Fibroblast of skin of right biceps (primary cell): ENCODE results near the gene FCN2.

Experiments
- DNase-seq: peaks from one replicate; pipeline ENCODE4 v3.0.0-alpha.2; 2013

FCN2 gene

DNA sequence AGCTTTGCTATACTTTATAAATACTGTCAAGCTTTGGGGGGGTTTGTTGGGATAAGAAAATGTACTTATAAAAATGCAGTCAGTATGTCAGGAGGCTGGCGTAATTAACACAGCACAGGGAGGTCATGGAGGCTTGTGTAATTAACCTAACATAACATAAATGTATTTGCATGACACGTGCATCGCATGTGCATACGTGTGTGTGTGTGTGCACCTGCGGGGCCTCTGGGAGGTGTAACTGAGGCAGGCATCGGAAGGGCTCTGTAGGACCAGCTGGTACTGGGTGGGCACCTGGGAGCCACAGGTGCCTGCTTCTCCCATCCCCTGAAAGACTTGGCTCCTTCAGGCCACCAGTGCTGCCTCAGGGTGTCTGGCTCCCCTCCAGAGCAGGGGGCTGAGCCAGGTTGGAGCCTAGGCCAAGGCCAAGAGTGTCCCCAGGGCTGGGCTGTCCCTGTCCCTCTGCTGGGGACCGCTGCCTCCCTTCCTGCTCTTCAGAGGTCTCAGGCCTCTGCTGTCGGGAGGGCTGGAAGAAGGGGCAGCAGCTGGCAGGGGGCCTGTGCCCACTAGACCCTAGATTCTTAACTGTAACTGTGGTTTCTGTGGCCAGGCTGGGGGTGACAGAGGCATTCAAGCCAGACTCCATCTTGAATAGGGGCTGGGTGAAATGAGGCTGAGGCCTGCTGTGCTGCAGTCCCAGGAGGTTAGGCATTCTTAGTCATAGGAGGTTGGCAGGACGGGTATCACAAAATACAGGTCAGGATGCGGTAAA, 9.0 kb downstream of the FCN2 start:
- DNase-seq: no peak

DNA sequence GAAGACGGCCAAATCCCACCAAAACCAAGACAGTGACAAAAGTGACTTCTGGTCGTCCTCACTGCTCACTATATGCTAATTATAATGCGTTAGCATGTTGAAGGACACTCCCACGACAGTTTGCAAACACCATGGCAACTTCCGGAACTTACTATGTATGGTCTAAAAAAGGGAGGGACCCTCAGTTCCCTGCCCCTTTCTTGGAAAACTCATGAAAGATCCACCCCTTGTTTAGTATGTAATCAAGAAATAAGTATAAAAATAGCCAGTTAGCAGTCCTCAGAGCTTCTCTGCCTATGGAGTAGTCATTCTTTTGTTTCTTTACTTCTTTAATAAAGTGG, 9.5 kb downstream of the FCN2 start:
- no peak for DNase-seq

DNA sequence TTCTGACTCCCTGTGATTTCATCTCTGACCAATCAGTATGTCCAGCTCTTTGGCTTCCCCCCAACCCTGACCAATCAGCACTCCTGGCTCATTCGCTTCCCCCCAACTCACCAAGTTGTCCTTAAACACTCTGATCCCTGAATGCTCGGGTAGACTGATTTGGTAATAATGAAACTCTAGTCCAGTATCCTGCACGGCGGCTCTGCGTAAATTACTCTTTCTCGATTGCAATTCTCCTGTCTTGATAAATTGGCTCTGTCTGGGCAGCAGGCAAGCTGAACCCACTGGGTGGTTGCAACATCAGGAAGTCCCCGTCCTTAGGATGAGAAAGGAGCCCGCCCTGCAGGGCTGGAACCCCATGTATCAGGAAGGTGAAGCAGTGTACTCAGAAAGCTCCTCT, 10.4 kb downstream of the FCN2 start:
- DNase-seq: no peak

DNA sequence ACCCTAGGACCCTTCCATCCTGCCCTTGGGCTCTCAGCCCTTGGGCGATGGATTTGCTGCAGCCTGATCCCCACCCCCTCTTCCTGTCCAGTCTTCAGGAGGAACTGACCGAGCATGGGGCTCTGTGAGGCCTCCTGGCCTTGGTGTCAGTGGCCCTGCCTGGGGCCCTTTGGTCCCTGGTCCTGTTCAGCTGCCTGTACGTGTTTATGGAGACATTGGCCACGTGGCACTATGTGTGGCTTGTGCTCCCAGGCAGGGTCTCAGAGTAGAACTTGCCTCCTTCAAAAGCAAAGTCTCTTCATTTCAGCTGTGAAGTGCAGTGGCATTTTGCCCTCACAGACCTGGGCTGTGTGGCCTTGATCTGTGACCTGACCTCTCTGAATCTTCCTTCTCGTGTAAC, 11.1 kb downstream of the FCN2 start:
- DNase-seq: no peak

DNA sequence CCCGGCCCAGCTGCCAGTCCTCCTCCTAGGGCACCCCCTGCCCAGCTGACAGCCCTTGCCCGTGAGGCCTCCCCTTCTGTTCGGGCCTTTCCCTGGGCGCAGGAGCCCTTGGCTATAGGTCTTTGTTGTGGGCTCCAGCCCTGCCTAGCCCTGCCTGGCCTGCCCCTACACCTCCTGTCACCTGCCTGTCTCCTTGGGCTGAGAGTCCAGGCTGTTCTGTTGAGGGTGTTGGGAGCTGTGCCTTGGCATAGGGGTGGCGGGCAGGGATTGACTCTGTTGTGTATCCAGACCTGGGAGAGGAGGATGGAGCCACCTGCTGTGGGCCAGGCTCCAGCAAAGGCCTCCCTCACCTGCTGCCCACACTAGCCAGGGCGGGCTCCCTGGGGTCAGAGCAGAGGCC, 11.6 kb downstream of the FCN2 start:
- no peak for DNase-seq

DNA sequence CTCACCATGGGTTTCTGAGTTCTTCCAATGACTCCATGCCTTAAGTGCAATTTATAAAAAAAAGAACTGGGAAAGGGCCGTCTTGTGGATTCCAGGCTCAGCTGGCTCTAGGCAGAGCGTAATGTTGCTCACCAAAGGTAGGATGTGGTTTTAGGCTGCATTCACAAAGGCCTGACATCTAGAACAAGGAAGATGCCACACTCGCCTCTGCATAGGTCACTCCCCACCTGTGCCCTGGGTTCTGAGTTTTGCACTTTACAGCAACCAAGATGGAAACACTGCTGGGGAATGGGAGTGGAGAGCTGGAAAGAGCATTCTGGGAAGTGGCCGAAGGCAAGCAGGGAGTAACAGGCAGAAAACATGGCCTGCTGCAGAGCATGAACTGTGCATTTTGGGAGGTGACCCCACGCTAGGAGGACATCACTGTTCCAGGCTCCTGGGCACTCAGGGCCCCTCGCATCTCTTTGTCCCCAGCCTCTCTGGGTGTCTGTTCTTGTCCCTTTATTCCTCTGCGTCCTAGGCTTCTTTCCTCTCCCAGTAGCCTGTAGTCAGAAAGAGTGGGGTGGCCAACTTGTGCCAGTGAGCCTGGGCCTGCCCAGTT, 12.3 kb downstream of the FCN2 start:
- DNase-seq: no peak

DNA sequence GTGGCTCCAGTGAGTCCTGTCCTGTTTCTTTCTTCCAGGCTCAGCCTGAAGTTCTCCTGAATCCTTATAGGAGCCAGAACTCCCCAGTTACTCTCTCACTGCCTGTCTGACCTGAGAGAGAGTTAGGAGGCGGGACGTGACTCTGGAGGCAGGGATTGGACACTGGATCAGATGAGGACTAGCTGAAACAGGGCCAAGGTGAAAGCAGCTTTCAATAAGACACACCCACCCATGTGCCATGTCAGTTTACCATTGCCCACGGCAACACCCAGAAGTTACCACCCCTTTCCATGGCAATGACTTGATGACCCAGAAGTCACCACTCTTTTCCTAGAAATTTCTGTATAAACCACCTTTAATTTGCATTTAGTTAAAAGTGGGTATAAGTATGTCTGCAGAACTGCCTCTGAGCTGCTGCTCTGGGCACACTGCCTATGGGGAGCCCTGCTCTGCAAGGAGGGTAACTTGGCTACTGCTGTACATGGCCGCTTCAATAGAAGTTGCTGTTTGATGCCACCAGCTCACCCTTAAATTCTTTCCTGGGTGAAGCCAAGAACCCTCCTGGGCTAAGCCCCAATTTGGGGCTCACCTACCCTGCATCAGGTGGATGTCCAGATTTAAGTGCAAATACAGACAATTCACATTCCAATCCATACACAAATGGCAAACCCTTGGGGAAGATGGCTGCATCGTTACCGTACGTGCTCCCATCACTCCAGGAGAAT, 13.7 kb downstream of the FCN2 start:
- no peak for DNase-seq

DNA sequence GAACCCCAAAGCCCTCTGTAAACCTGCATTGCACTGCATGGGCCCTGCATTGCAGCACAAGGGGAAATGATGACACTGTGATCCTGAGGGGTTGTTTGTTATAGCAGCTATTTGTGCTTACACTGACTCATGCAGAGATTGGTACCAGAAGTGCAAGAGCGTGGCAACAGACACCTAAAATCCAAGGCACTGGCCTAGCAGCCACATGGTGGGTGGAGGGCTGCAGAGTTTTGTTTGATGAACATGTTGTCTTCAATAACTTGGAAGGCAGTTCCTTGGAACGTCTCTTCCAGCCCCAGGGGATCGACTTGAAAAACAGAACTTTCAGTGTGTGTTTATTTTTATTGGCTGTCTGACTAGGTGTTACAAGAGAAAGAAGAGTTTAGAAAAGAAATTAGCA, 14.5 kb downstream of the FCN2 start:
- DNase-seq: no peak

DNA sequence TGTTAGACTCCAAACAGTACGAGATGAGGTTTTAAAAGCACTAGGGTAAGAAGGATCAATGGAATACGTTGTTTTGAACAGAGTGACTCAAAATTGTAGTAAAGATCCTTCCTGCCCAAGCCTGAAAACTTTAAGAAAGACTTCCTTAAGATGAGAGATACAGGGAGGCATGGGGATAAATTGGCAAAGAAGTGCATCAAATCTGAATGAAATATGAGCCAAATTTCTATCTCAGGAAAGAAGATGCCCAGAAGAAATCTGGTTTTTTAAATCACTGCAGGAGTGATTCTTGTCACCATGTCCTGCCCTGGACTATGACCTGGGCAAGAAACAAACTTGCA, 14.9 kb downstream of the FCN2 start:
- no peak for DNase-seq

DNA sequence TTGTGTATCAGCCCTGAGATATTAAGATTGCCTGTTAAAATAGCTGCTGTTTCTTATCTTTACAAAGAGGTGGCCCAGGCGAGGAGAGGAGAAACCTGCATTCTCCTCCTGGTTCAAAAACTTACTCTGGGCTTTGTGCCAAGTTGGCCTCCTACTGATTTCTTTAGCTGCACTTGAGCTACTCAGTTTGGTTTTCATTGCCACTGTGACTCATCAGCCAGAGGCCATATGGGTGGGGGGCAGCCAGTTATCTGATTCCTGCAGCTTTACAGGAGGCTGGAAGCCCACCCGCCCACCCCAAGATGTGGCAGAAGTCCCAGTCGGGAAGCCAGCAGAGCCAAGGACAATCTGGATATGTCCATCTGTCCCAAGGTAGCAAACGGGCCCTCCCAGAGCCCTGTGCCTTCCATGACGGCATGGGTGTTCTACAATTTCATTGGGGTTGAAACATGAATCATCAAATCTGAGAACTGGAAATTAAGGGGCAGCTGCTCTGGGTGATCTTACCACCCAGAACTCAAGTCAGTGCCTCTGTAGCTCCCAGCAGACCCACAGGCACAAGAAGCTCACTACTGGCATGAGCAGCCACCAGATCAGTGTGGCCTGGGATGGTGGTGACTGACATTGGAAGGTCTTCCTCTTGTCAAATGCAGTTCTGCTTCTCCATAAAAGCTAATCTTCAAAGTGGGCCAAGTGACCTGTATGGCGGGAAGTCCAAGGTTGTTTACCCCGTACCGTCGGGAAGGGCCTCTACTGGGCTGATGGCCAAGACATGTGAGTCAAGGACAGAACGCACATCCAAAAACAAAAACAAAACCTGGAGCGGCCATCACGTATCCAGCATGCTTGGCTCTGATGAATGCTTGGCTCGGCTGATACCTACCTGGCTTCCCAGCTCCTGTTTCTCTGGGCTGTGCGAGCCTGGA, 15.6 kb downstream of the FCN2 start:
- peak; percentile 83 for DNase-seq

DNA sequence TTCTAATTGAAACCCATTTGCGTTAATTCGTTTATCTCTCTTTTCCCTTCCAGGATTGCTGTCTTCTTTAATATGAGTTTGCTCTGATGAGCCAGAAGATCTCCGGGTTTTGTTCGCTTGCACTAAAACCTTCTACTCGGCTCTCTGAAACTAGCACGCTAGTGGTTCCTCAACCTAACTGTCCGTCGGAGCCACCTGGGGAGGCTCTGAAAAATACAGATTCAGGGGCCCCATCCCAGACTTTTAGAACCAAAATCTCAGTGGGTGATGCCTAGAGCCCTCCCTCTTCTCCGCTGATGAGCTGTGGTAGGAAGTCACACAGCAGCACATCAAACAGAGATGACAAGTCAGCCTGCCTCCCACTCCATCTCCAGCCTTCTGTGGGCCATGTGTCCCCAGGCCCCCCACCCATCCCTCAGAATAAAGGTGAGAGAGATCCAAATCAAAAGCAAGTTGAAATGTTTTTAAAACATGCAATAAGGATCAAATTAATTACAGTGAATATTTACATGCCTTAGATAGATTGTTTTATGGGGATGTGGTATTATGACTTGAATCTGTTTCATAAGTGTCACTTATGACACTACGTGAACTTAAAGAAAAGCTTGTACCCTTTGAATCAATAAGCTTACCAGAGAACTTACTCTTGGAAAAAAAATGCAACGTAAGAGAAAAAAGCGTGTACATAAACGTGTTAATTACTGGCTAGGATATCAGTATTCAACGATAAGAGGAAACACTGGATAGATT, 16.4 kb downstream of the FCN2 start:
- DNase-seq: no peak

DNA sequence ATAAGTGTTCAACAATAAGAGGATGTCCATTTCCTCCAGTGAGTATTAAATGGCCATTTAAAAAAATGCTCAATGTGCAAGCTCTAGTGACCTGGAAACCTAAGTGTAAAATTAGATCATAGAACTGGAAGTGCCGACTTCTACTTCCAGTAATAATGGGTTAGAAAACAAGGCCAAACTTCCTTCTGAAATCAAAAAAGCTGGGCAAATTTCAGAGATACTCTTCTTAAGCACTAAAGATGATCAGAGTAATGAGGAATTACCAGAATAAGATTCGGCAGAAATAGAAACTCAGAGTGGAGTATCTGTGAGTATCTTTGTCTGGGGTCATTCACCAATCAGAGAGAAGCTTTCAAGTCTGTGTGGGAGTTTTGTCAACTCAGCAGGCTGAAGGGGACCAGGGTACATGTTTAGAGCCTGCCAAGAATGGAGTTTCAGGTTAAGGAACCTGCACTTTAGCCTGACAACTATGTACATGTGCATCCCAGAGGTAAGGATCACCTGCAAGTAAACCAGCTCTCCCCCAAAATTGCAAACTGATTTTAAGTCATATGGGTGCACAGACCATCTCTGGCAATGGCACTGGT, 17.1 kb downstream of the FCN2 start:
- DNase-seq: no peak

DNA sequence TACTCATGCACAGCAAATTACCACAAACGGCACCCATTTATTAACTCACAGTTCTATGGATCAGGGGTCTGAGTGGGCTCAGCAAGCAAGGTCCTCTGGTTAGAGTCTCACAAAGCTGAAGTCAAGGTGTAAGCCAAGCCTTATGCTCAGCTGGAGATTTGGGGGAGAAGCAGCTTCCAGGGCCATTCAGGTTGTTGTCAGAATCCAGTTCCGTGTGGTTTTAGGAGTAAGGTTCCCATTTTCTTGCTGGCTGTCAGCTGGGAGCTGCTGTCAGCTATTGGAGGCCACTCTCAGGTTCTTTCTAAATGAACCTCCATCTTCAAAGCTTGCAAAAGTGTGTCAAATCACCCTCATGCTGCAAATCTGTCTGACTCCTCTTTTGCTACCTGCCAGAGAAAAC, 17.7 kb downstream of the FCN2 start:
- no peak for DNase-seq

DNA sequence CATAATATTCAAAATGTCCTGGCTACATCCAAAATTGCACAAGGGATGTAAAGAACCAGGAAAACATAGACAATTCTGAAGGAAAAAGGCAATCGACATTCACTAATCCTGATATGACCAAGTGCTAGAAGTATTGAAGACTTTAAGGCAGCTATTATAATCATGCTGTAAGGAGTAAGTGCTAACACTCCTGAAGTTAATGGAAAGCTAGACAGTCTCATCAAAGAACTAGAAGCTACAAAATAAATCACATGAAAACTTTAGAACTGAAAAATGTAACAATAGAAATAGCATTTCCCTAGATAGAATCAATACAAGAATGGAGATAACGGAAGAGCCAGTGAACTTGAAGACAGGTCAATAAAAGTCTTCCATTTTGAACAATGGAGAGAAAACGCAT, 18.6 kb downstream of the FCN2 start:
- DNase-seq: no peak

DNA sequence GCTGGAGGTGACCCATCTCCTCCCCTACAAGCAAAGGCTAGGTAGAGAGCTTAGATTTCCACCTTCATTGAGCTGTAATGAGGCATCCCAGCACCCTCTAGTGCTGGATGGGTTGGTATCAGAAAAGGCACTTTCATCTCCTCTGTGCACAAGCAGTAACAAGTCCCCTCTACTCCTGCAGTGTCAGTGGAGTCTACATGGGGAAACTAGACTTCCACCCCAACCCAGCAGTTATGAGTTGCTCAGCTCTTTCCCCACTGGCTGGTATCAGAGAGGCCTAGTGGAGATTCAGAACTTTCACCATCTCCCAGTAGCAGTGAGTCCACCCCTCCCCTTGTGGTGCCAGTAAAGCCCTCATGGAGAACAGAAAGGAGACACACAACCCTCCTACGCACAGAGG, 19.2 kb downstream of the FCN2 start:
- no peak for DNase-seq

DNA sequence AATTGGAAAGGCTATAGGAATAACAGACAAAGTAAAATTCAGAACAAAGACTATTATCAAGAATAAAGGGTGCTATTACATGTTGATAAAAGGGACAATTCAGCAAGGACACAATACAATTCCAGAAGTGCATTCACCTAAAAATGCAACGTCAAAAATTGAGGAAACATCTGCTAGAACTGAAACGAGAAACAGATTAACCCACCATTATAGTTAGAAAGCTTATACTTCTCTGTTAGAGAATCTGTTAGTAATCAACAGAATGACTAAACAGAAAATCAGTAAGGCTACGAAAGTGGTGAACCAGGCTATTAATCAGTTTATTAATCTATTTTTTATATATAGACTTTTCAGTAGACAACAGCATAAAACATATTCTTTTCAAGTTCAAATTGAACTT, 22.3 kb downstream of the FCN2 start:
- DNase-seq: no peak

DNA sequence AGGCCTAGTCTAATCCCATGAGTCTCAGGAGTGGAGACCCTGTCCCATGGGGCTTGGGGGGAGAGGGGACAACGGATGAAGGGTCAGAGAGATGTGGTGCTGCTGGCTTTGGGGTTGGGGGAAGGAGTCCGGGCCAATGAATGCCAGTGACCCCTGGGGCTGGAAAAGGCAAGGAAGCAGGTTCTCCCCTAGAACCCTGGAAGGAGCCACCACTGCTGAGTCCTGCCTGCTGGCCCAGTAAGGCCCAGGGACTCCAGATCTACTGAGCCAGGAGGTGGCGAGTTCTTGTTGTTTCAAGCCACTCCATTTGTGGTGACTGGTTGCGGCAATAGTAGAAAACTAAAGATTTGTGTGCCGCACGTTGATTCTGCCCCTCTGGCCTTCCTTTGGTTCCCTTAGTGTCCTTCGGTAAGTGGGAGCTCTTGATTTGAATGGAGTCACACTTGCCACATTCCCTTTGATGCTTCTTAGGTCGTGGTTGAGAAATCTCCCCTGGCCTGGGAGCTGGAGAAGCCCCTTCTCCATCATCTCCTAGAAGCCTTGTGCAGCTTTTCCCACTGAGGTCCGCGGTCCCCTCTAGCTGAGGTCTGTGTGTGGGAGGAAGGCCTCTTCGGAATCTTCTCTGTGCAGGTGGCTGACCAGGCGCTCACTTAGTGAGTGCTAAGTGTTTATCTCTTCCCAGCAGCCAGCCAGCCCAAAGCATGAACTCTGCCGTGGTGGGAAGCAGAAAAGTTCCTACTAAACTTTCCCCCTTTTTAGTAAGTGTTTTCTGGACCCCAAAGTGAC, 28.1 kb downstream of the FCN2 start:
- DNase-seq: no peak

DNA sequence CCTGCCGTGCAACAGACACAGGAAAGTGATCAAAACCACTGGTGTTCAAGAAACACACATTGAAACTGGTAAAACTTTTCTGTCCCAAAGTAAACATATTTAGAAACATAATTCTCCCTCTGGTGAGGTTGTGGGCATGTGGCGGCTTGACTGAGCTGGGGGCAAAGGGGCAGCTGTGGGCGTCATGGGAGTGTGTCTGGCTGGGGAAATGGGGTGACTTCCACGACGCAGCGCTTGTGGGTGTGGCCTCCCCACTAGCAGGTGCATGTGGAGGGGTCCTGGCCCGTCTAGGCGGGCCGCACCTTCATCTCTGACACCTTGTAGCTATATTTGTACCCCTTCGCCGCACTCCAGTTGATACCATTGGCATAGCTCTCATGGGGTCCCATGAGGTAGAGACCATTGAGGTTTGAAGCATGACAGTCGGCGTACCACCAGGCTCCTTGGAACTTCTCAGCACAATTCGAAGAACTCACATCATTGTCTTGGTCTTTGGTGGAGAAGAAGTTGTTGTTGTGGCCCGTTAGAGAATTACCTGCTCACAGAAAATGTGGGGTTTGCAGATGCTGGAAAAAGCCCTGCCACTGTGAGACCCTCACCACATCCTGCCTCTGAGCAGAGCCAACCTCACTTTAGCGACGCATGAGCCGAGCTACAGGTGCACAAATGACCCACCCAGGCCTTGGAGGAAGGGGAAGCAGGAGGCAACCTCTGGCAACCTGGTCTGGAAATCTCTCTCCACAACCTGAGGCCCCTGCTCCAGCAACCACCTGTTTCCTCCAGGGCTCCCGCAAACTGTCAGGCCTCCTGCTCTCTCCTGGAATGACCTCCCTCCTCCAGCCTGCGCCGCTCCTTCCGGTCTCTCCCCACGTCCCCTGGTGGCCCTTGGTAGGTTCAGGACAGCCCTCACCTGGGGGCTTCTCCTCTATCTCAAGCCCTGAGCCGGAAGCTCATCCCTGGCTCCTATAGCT, 29.2 kb downstream of the FCN2 start:
- DNase-seq: no peak

DNA sequence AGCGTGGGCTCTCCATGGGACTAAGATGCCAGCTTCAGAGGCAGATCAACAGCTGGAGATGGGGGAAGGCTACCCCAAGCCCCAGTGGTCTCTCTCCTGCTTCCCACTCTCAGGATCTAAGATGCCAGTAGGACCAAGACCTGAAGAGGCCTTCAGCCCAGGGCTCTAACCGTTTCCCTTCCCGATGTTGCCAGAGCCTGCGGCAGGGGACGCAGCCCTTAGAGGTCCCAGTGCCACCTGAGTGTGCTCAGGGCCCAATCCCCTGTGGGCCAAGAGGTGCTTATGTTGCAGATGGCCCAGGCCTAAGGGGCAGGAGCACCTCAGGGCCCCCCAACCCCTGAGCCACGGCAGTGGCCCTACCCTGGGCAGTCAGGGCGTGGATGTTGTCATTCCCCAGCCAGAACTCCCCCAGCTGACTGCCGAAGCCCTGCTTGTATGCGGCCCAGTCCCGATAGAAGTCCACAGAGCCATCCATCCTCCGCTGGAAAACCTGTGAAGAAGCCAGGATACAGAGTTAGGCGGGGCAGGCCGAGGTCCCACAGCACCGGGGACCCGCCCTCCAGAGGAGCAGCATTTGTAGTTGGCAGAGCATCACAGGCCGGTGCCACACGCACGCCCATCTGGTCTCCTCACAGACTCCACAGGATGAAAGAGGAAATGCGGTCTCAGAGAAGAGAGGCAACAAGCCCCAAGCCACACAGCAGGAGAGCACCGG, 31.7 kb downstream of the FCN2 start:
- DNase-seq: no peak
